Adrenal gland (tissue), 19 donors: Measurements from ENCODE around the gene SPTLC1. TPM values are rescaled to one million over a fixed set of nuclear protein-coding genes. Genes with fewer than 3 reads are reported as not detected.
A peak's percentile ranks its signal among the peaks of the same experiment; 100 is the strongest.

Experiments used
- DNase-seq, 7 donors: peaks; one replicate each; pipeline ENCODE4 v3.0.0-alpha.2; 2019 to 2020
- H3K27ac ChIP-seq, 5 donors: fragments of 200-600 bp; sonication (generic) in 4 of 5; 1 replicate in 3 of 5; 2 replicates in 2 of 5; pipeline versions ENCODE4 v1.5.1 to v1.8.0; 2016 to 2020; ENCODE audit warnings: mild to moderate bottlenecking in 1 of 5
- H3K27me3 ChIP-seq: fragments of 200-600 bp; 2 replicates; pipeline ENCODE4 v1.8.0; 2021
- H3K36me3 ChIP-seq, 2 donors: fragments of 200-600 bp; replicated peaks in 1 of 2; 1 replicate in 1 of 2; 2 replicates in 1 of 2; pipeline versions ENCODE4 v1.5.1 to v1.8.0; 2018 to 2022
- H3K4me1 ChIP-seq, 2 donors: fragments of 200-600 bp; replicated peaks in 1 of 2; 1 replicate in 1 of 2; 2 replicates in 1 of 2; pipeline versions ENCODE4 v1.5.1 to v1.8.0; 2018 to 2021
- H3K4me3 ChIP-seq, 4 donors: fragments of 200-600 bp; sonication (generic) in 3 of 4; one replicate each; pipeline ENCODE4 v1.5.1; 2016 to 2018
- H3K9me3 ChIP-seq, 3 donors: fragments of 200-600 bp; sonication (generic) in 1 of 3; replicated peaks in 1 of 3; 1 replicate in 2 of 3; 2 replicates in 1 of 3; pipeline versions ENCODE4 v1.5.1 to v1.8.0; 2016 to 2021
- POLR2A ChIP-seq, 2 donors: fragments of 450-650 bp; IDR thresholded peaks; one replicate each; pipeline ENCODE4 v1.6.1; 2017; ENCODE audit warnings: antibody characterized with exemption in 2 of 2, mild to moderate bottlenecking in 2 of 2, moderate library complexity in 1 of 2
- WGBS, 4 donors: extraction: QIAGEN DNeasy Blood & Tissue Kit in 2 of 4; methylation state at CpG; one replicate each; pipeline versions ENCODE4 v1.1.5 to v1.1.7; 2013 to 2017; 5-methylcytosine and 5-hydroxymethylcytosine counted together
- intact Hi-C, 2 donors: fragments of 100-400 bp; cut with DNase I; formaldehyde crosslinking; loops; one replicate each; pipeline versions ENCODE4 v1.14.1 to v1.15.0; 2022 to 2023
- long read RNA-seq, 10 donors: library from polyadenylated mRNA in 3 of 10; unstranded in 2 of 10; stranded (forward) in 1 of 10; transcript quantifications; one replicate each; pipeline ENCODE4 v2.0.0 and lab custom pipeline, GENCODE V29; 2021 to 2026
- polyA plus RNA-seq, 3 donors: library from polyadenylated mRNA; stranded (reverse); fragments of 200-250 nt in 2 of 3; fragments of 350-450 nt in 1 of 3; fragmentation: Illumina TruSeq in 1 of 3; extraction: RNeasy Lipid Tissue Mini Kit (QIAGEN cat#74804) in 1 of 3; gene quantifications; one replicate each; pipeline ENCODE4 v1.2.3, GENCODE V29; 2013 to 2014
- total RNA-seq, 9 donors: library from RNA; depleted of rRNA in 4 of 9; stranded (reverse); fragments of >200 nt in 4 of 9; fragments of 120-200 nt in 1 of 9; fragmentation: NEBNext Ultra II Directional in 1 of 9; extraction: Animal tissue kit (Norgen Biotek cat#: 25700) in 1 of 9; gene quantifications; one replicate each; pipeline versions ENCODE4 v1.1.0 to v1.2.4, GENCODE V29; 2013 to 2023
- TF ChIP-seq, protein P1 (sequence below), 6 experiments: fragments of 450-650 bp in 4 of 6; fragments of 200-600 bp in 2 of 6; sonication (generic) in 1 of 6; IDR thresholded peaks; 1 replicate in 5 of 6; 2 replicates in 1 of 6; pipeline versions ENCODE4 v1.5.1 to v1.8.0; 2016 to 2021; ENCODE audit warnings: antibody characterized with exemption in 6 of 6, mild to moderate bottlenecking in 2 of 6, moderate library complexity in 1 of 6
- donor health status: healthy with polysubstance abuse.
- donor health status: Bipolar disorder and iron deficiency.
- donor health status: DM: yes; HTN: yes; CAD: no.
- donor health status: DM: no; HTN: no; CAD: no.
- donor health status: DM: no; HTN: no; CAD: no.
- donor health status: DM: yes; HTN: yes; CAD: no.

SPTLC1 gene
- 100 to 1,000 TPM in 1 of 9 donors, 10 to 100 TPM in 8; 59.0 to 106 (median 72.9) TPM for total RNA-seq
- 10 to 100 TPM; 18.8 to 89.6 (median 20.1) TPM for polyA plus RNA-seq
- long read RNA-seq, donor 1, transcript SPTLC1-201 (15 exons, 1,894 nt), result major isoform, 15 of 23 reads
- long read RNA-seq, donor 1, transcript SPTLC1-202 (6 exons, 946 nt), result minor isoform, 7 of 23 reads
- long read RNA-seq, donor 1, partial matches to known transcripts, result 0 of 23 reads
- long read RNA-seq, donor 1, other reads (novel, unspliced or antisense), result 0 of 23 reads
- long read RNA-seq, donor 2, transcript SPTLC1-201 (15 exons, 1,894 nt), result major isoform, 11 of 15 reads
- long read RNA-seq, donor 2, partial matches to known transcripts, result 0 of 15 reads
- long read RNA-seq, donor 2, other reads (novel, unspliced or antisense), result 0 of 15 reads
- long read RNA-seq, donor 3, transcript SPTLC1-202 (6 exons, 946 nt), result minor isoform, 5 of 28 reads
- long read RNA-seq, donor 3, transcript SPTLC1-201 (15 exons, 1,894 nt), result major isoform, 17 of 28 reads
- long read RNA-seq, donor 3, partial matches to known transcripts, result 0 of 28 reads
- long read RNA-seq, donor 3, other reads (novel, unspliced or antisense), result 5 of 28 reads
- long read RNA-seq, donor 4, transcript SPTLC1-201 (15 exons, 1,894 nt), result major isoform, 30 of 41 reads
- long read RNA-seq, donor 4, partial matches to known transcripts, result 2 of 41 reads
- long read RNA-seq, donor 4, other reads (novel, unspliced or antisense), result 6 of 41 reads
- long read RNA-seq, donor 5, transcript SPTLC1-201 (15 exons, 1,894 nt), result major isoform, 116 of 131 reads
- long read RNA-seq, donor 5, partial matches to known transcripts, result 6 of 131 reads
- long read RNA-seq, donor 5, other reads (novel, unspliced or antisense), result 7 of 131 reads
- long read RNA-seq, donor 6, transcript SPTLC1-201 (15 exons, 1,894 nt), result major isoform, 26 of 31 reads
- long read RNA-seq, donor 6, partial matches to known transcripts, result 1 of 31 reads
- long read RNA-seq, donor 6, other reads (novel, unspliced or antisense), result 2 of 31 reads
- long read RNA-seq, donor 7, partial matches to known transcripts, result 0 of 7 reads
- long read RNA-seq, donor 7, other reads (novel, unspliced or antisense), result 0 of 7 reads
- long read RNA-seq, donor 8, transcript SPTLC1-202 (6 exons, 946 nt), result minor isoform, 5 of 35 reads
- long read RNA-seq, donor 8, transcript SPTLC1-201 (15 exons, 1,894 nt), result major isoform, 23 of 35 reads
- long read RNA-seq, donor 8, transcript SPTLC1-204 (3 exons, 490 nt), result minor isoform, 5 of 35 reads
- long read RNA-seq, donor 8, partial matches to known transcripts, result 0 of 35 reads
- long read RNA-seq, donor 8, other reads (novel, unspliced or antisense), result 0 of 35 reads
- long read RNA-seq, donor 9, transcript SPTLC1-201 (15 exons, 1,894 nt), result major isoform, 15 of 25 reads
- long read RNA-seq, donor 9, partial matches to known transcripts, result 5 of 25 reads
- long read RNA-seq, donor 9, other reads (novel, unspliced or antisense), result 0 of 25 reads
- long read RNA-seq, donor 10, transcript SPTLC1-201 (15 exons, 1,894 nt), result major isoform, 7 of 12 reads
- long read RNA-seq, donor 10, partial matches to known transcripts, result 0 of 12 reads
- long read RNA-seq, donor 10, other reads (novel, unspliced or antisense), result 0 of 12 reads

DNA sequence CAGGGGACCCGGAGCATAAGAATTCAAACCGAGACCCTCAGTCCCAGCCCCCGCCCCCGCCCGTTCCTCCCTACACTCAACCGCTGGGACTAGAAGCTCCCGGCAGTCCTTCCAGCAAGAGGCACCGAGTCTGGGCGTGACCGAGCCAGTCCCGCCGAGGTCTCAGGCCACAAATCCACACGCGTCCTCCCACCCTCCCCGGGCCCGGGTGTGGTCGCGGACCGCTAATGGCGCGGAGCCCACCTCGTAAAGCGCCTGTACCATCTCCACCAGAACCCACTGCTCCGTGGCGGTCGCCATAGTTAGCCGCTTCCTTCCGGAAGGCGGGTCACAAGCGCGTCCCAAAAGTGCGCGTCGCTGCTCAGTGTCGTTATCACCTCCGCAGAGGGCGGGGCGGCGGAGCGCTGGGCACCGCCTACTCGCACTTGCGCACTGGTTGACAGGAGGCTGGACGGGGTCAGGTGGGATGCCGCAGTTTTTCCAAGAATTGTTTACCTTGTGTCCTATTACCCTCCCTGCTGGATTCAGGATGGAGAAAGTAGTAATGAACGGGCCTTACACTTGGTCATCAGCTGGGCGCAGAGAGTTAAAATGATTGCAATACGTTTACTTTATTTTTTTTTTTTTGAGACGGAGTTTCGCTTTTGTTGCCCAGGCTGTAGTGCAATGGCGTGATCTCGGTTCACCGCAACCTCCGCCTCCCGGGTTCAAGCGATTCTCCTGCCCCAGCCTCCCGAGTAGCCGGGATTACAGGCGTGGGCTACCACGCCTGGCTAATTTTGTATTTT lies at the start of gene SPTLC1:
TSS of gene SPTLC1 (minus strand) at position 343 of the 788 bp plus-strand sequence. CDS start at position 300, 43 bp downstream.
- Histone ChIP-seq H3K9me3 (no peaks in the 10 kb centered on the region), H3K36me3 (peaks cover 0 to 9% of the 10 kb centered on the region in 2 donors), H3K4me1 (peaks cover 8 to 22% of the 10 kb centered on the region in 2 donors), H3K27me3 (no peaks in the 10 kb centered on the region), H3K4me3 (peak within 1 kb of the TSS; percentile 65 to 96 (median 82)), H3K27ac (peak within 1 kb of the TSS; percentile 78 to 93 (median 88))
- WGBS, 4 donors, result 0 to 2% (median 1%) methylated on average over 22 to 60 of the region's 60 CpGs
- TF ChIP-seq, protein P1, sequence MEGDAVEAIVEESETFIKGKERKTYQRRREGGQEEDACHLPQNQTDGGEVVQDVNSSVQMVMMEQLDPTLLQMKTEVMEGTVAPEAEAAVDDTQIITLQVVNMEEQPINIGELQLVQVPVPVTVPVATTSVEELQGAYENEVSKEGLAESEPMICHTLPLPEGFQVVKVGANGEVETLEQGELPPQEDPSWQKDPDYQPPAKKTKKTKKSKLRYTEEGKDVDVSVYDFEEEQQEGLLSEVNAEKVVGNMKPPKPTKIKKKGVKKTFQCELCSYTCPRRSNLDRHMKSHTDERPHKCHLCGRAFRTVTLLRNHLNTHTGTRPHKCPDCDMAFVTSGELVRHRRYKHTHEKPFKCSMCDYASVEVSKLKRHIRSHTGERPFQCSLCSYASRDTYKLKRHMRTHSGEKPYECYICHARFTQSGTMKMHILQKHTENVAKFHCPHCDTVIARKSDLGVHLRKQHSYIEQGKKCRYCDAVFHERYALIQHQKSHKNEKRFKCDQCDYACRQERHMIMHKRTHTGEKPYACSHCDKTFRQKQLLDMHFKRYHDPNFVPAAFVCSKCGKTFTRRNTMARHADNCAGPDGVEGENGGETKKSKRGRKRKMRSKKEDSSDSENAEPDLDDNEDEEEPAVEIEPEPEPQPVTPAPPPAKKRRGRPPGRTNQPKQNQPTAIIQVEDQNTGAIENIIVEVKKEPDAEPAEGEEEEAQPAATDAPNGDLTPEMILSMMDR (IDR thresholded peaks at IDR 0.05), result no peak
- TF ChIP-seq POLR2A (IDR thresholded peaks at IDR 0.05), result peak; percentile 80 to 90
- peak; percentile 94 to 98 (median 96) for DNase-seq
- intact Hi-C loops, result loop anchor here in 1 of 2 donors (10.0 kb wide), 1 partner anchor 160 kb away; the partner anchor contains the start of gene ROR2

- no peak for DNase-seq
- no peak overlapping the region for H3K4me3 ChIP-seq
- no peak overlapping the region for H3K27ac ChIP-seq
- TF ChIP-seq POLR2A (IDR thresholded peaks at IDR 0.05), result no peak
- TF ChIP-seq, protein P1 (IDR thresholded peaks at IDR 0.05), result no peak
- peaks cover 0 to 5% (median 0%) of the 10 kb centered on the region in 3 donors for H3K9me3 ChIP-seq
- no peaks in the 10 kb centered on the region for H3K4me1 ChIP-seq
- intact Hi-C loops, result no loop called here
- WGBS, 4 donors, result 90 to 100% (median 91%) methylated on average over 1 of the region's 1 CpG
- no peaks in the 10 kb centered on the region for H3K36me3 ChIP-seq
- H3K27me3 ChIP-seq, result no peaks in the 10 kb centered on the region
These were observed 49.8 kb upstream of the SPTLC1 start for GRCh38 chr9:92164975-92165374.

DNA sequence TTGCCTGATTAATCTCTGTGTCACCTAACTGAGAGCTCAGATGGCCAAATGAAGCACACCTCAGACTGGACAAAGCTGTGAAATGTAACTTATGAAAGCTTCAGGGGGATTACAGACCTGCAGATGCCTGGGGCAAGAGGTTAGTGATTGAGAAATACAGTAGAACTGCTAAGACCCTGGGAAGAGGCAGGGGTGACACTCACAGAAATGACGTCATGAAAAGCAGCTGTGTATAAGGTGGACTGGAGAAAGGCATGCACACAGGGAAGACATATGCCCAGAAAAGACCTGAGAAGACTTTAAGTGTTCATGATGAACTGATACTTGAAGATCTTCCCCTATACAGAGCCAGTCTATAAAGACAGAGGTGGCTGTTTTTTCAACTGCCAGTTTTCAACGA lies 49.3 kb upstream of the SPTLC1 start:
- no peaks in the 10 kb centered on the region for H3K27me3 ChIP-seq
- peak in 1 of 7 donors; percentile 6 for DNase-seq
- H3K9me3 ChIP-seq, result peaks cover 0 to 5% (median 0%) of the 10 kb centered on the region in 3 donors
- WGBS, 4 donors, result 78 to 84% (median 83%) methylated on average over 2 of the region's 2 CpGs
- no peak overlapping the region for H3K4me3 ChIP-seq
- no peaks in the 10 kb centered on the region for H3K36me3 ChIP-seq
- no peak overlapping the region for H3K27ac ChIP-seq
- TF ChIP-seq, protein P1 (IDR thresholded peaks at IDR 0.05), result no peak
- no peak for TF ChIP-seq POLR2A (IDR thresholded peaks at IDR 0.05)
- intact Hi-C loops, result no loop called here
- no peaks in the 10 kb centered on the region for H3K4me1 ChIP-seq
